ENCODE data around the gene SPHKAP. TPM values are rescaled to one million over a fixed set of nuclear protein-coding genes. Genes with fewer than 3 reads are reported as not detected.

Gene SPHKAP
- total RNA-seq, 4 donors from 2014 or later: 0.08 to 0.48 TPM; not detected in 2

GRCh38 chr2:228140934-228141528 is 40.5 kb downstream of the SPHKAP start:
- no peak overlapping the region for H3K4me3 ChIP-seq
- DNase-seq (ENCODE audit: low spot score in 2 of 2): no peak
- H3K9me3 ChIP-seq: no peaks in the 10 kb centered on the region
- TF ChIP-seq POLR2AphosphoS5 (IDR thresholded peaks at IDR 0.05): no peak
- TF ChIP-seq CTCF (IDR thresholded peaks at IDR 0.05): no peak
- no peak for TF ChIP-seq POLR2A (IDR thresholded peaks at IDR 0.05)
- TF ChIP-seq EP300 (IDR thresholded peaks at IDR 0.05): no peak
- 74% methylated on average over 3 of the region's 3 CpGs for WGBS
- no peaks in the 10 kb centered on the region for H3K4me1 ChIP-seq
- no peak overlapping the region for H3K27ac ChIP-seq
- H3K27me3 ChIP-seq: no peaks in the 10 kb centered on the region
- H3K36me3 ChIP-seq: no peaks in the 10 kb centered on the region

- Histone ChIP-seq H3K36me3 (no peaks in the 10 kb centered on the region), H3K9me3 (no peaks in the 10 kb centered on the region), H3K4me3 (no peak overlapping the region), H3K27ac (no peak overlapping the region), H3K4me1 (no peaks in the 10 kb centered on the region), H3K27me3 (no peaks in the 10 kb centered on the region)
- DNase-seq (ENCODE audit: low spot score in 2 of 2): no peak
- TF ChIP-seq POLR2AphosphoS5 (IDR thresholded peaks at IDR 0.05) (no peak), POLR2A (IDR thresholded peaks at IDR 0.05) (no peak), EP300 (IDR thresholded peaks at IDR 0.05) (no peak), CTCF (IDR thresholded peaks at IDR 0.05) (no peak)
- WGBS: 54% methylated on average over 3 of the region's 3 CpGs
Observed at GRCh38 chr2:228136027-228136426, 45.5 kb downstream of the SPHKAP start.

GRCh38 chr2:228135300-228135699 is 46.2 kb downstream of the SPHKAP start:
- H3K4me3 ChIP-seq: no peak overlapping the region
- no peaks in the 10 kb centered on the region for H3K9me3 ChIP-seq
- 68% methylated on average over 2 of the region's 2 CpGs for WGBS
- H3K36me3 ChIP-seq: no peaks in the 10 kb centered on the region
- TF ChIP-seq POLR2AphosphoS5 (IDR thresholded peaks at IDR 0.05): no peak
- TF ChIP-seq EP300 (IDR thresholded peaks at IDR 0.05): no peak
- no peak for TF ChIP-seq POLR2A (IDR thresholded peaks at IDR 0.05)
- TF ChIP-seq CTCF (IDR thresholded peaks at IDR 0.05): no peak
- no peaks in the 10 kb centered on the region for H3K4me1 ChIP-seq
- no peak for DNase-seq (ENCODE audit: low spot score in 2 of 2)
- H3K27ac ChIP-seq: no peak overlapping the region
- H3K27me3 ChIP-seq: no peaks in the 10 kb centered on the region

GRCh38 chr2:228131833-228132232 is 49.7 kb downstream of the SPHKAP start:
- 74% methylated on average over 8 of the region's 8 CpGs for WGBS
- H3K36me3 ChIP-seq: no peaks in the 10 kb centered on the region
- no peak for DNase-seq (ENCODE audit: low spot score in 2 of 2)
- H3K9me3 ChIP-seq: no peaks in the 10 kb centered on the region
- TF ChIP-seq EP300 (IDR thresholded peaks at IDR 0.05) (no peak), POLR2AphosphoS5 (IDR thresholded peaks at IDR 0.05) (no peak), POLR2A (IDR thresholded peaks at IDR 0.05) (no peak), CTCF (IDR thresholded peaks at IDR 0.05) (no peak)
- no peak overlapping the region for H3K4me3 ChIP-seq
- no peaks in the 10 kb centered on the region for H3K4me1 ChIP-seq
- no peaks in the 10 kb centered on the region for H3K27me3 ChIP-seq
- no peak overlapping the region for H3K27ac ChIP-seq

GRCh38 chr2:228126401-228126800 is 55.1 kb downstream of the SPHKAP start:
- no peak overlapping the region for H3K4me3 ChIP-seq
- no peak overlapping the region for H3K27ac ChIP-seq
- H3K4me1 ChIP-seq: no peaks in the 10 kb centered on the region
- TF ChIP-seq CTCF (IDR thresholded peaks at IDR 0.05): no peak
- no peak for TF ChIP-seq EP300 (IDR thresholded peaks at IDR 0.05)
- TF ChIP-seq POLR2A (IDR thresholded peaks at IDR 0.05): no peak
- no peak for TF ChIP-seq POLR2AphosphoS5 (IDR thresholded peaks at IDR 0.05)
- no peak for DNase-seq (ENCODE audit: low spot score in 2 of 2)
- H3K9me3 ChIP-seq: no peaks in the 10 kb centered on the region
- no peaks in the 10 kb centered on the region for H3K27me3 ChIP-seq
- whole genome bisulfite sequencing: 43% methylated on average over 1 of the region's 1 CpG
- H3K36me3 ChIP-seq: no peaks in the 10 kb centered on the region

Data from suprapubic skin (tissue), 4 donors.